ENCODE data around the gene TFDP2. TPM values are rescaled to one million over a fixed set of nuclear protein-coding genes. Genes with fewer than 3 reads are reported as not detected.

The TFDP2 gene
- total RNA-seq, 1 experiment from 2014 or later: 45.6 TPM

DNA sequence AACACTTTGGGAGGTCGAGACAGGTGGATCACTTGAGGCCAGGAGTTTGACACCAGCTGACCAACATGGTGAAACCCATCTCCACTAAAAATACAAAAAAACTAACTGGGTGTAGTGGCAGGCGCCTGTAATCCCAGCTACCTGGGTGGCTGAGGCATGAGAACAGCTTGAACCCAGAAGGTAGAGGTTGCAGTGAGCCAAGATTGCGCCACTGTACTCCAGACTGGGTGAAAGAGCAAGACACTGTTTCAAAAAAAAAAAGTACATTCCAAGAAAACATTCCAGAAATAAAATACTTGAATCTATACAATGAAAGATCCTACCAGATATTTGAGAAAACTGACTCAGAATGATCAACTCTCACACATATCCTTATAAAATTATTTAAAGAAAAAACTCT, 30.4 kb downstream of the TFDP2 start:
- Histone ChIP-seq H4K20me1 (ENCODE audit: insufficient read depth, low read depth, low read length) (no peaks in the 10 kb centered on the region), H3K4me2 (ENCODE audit: low read depth, low read length, poor library complexity, severe bottlenecking) (no peak overlapping the region), H3K4me1 (ENCODE audit: low read length) (no peaks in the 10 kb centered on the region), H2AFZ (ENCODE audit: low read length) (no peak overlapping the region), H3K9ac (ENCODE audit: low read length) (no peak overlapping the region), H3K4me3 (ENCODE audit: low read length) (no peak overlapping the region), H3K27ac (ENCODE audit: low read length) (no peak overlapping the region), H3K9me3 (ENCODE audit: low read length) (no peaks in the 10 kb centered on the region), H3K79me2 (ENCODE audit: low read length) (no peaks in the 10 kb centered on the region), H3K36me3 (ENCODE audit: insufficient read depth, low read length) (no peaks in the 10 kb centered on the region), H3K27me3 (ENCODE audit: low read length) (no peaks in the 10 kb centered on the region), H3K9me2 (replicated peaks; ENCODE audit: insufficient read depth, low read length) (no peaks in the 10 kb centered on the region)
- no peak for DNase-seq

DNA sequence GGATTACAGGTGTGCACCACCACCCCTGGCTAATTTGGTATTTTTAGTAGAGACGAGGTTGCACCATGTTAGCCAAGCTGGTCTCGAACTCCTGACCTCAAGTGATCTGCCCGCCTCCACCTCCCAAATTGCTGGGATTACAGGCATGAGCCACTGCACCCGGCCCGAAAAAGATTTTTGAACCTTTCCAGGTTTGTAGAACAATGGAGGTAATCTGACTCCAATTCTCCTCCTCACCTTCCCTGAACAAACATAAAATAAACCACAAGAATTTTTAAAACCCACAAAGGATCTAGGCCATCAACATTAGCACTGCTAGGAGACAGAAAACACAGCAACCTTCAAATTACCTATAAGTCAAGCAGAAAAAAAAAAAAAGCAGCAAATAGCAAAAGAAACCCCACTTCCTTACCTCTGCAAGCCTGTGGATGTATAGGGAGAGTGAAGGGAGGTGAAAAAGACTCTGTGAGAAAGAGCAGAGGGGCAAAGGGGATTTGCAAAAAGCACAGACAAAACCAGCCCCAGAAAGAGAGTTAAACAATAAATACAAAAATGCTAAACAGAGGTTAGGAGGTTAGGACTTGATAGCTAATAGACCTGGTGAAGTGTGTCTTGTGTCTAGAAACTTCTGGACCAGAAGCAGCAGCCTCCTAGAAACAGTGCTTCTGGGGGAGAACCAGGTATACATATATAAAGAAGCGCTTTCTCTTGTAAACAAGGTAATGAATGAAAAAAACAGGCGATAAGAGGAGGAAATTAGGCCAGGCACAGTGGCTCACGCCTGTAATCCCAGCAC, 32.1 kb downstream of the TFDP2 start:
- H3K36me3 ChIP-seq (ENCODE audit: insufficient read depth, low read length): no peaks in the 10 kb centered on the region
- H3K4me2 ChIP-seq (ENCODE audit: low read depth, low read length, poor library complexity, severe bottlenecking): no peak overlapping the region
- H3K79me2 ChIP-seq (ENCODE audit: low read length): no peaks in the 10 kb centered on the region

DNA sequence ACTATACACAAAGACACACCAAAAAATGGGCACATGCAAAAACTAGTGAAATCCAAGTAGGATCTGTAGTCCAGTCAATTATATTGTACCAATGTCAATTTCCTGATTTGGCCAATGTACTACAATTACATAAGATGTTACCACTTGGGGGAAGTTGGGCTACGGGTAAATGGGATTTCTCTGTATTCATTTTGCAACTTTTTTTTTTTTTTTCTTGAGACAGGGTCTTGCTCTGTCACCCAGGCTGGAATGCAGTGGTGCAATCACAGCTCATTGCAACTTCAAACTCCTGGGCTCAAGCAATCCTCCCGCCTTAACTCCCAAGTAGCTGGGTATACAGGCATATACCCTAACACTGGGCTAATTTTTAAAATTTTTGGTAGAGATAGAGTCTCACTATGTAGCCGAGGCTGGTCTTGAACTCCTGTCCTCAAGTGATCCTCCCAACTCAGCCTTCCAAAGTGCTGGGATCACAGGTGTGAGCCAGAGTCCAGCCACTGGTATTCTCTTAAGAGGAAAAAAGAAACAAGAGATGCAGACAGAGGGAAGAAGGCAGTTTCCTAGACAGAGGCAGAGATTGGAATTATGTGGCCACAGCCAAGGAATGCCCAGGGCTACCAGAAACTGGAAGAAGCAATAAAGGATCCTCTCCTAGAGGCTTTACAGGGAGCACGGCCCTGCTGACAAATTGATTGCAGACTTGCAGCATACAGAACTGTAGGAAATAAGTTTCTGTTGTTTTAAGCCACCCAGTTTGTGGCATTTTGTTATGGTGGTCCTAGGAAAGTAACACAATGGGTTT, 33.3 kb downstream of the TFDP2 start:
- no peaks in the 10 kb centered on the region for H3K79me2 ChIP-seq (ENCODE audit: low read length)
- no peaks in the 10 kb centered on the region for H3K9me2 ChIP-seq (replicated peaks; ENCODE audit: insufficient read depth, low read length)
- no peaks in the 10 kb centered on the region for H3K36me3 ChIP-seq (ENCODE audit: insufficient read depth, low read length)
- H3K4me2 ChIP-seq (ENCODE audit: low read depth, low read length, poor library complexity, severe bottlenecking): no peak overlapping the region
- no peak overlapping the region for H2AFZ ChIP-seq (ENCODE audit: low read length)
- H3K4me1 ChIP-seq (ENCODE audit: low read length): no peaks in the 10 kb centered on the region
- H3K9ac ChIP-seq (ENCODE audit: low read length): no peak overlapping the region
- H3K27ac ChIP-seq (ENCODE audit: low read length): no peak overlapping the region
- H4K20me1 ChIP-seq (ENCODE audit: insufficient read depth, low read depth, low read length): no peaks in the 10 kb centered on the region
- H3K4me3 ChIP-seq (ENCODE audit: low read length): no peak overlapping the region
- H3K27me3 ChIP-seq (ENCODE audit: low read length): no peaks in the 10 kb centered on the region
- no peak for DNase-seq
- H3K9me3 ChIP-seq (ENCODE audit: low read length): no peaks in the 10 kb centered on the region

More for the DNA sequence above, 32.1 kb downstream of the TFDP2 start:
- Histone ChIP-seq H3K4me1 (ENCODE audit: low read length) (no peaks in the 10 kb centered on the region), H3K9me2 (replicated peaks; ENCODE audit: insufficient read depth, low read length) (no peaks in the 10 kb centered on the region), H4K20me1 (ENCODE audit: insufficient read depth, low read depth, low read length) (no peaks in the 10 kb centered on the region), H3K9me3 (ENCODE audit: low read length) (no peaks in the 10 kb centered on the region), H3K4me3 (ENCODE audit: low read length) (no peak overlapping the region), H2AFZ (ENCODE audit: low read length) (no peak overlapping the region), H3K9ac (ENCODE audit: low read length) (no peak overlapping the region), H3K27me3 (ENCODE audit: low read length) (no peaks in the 10 kb centered on the region), H3K27ac (ENCODE audit: low read length) (no peak overlapping the region)
- DNase-seq: no peak

DNA sequence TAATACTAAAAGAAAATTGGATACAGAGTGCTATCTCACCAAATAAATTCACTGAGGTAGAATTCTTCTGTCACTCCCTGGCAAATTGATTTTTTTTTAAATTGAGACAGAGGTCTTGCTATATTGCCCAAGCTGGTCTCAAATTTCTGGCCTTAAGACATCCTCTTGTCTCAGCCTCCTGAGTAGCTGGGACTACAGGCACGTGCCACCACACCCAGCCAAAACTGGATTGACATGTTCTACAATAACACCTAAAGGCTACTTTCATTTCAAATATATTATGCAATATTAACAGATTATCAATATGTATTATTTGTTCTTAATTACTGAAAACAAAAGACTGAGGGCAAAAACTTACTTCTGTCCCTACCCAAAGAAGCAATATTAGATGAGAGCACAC, 36.7 kb downstream of the TFDP2 start:
- DNase-seq: no peak
- Histone ChIP-seq H3K4me1 (ENCODE audit: low read length) (no peaks in the 10 kb centered on the region), H3K36me3 (ENCODE audit: insufficient read depth, low read length) (no peaks in the 10 kb centered on the region), H3K27ac (ENCODE audit: low read length) (no peak overlapping the region), H3K9ac (ENCODE audit: low read length) (no peak overlapping the region), H2AFZ (ENCODE audit: low read length) (no peak overlapping the region), H4K20me1 (ENCODE audit: insufficient read depth, low read depth, low read length) (no peaks in the 10 kb centered on the region), H3K4me3 (ENCODE audit: low read length) (no peak overlapping the region), H3K9me3 (ENCODE audit: low read length) (no peaks in the 10 kb centered on the region), H3K79me2 (ENCODE audit: low read length) (no peaks in the 10 kb centered on the region), H3K9me2 (replicated peaks; ENCODE audit: insufficient read depth, low read length) (no peaks in the 10 kb centered on the region), H3K4me2 (ENCODE audit: low read depth, low read length, poor library complexity, severe bottlenecking) (no peak overlapping the region), H3K27me3 (ENCODE audit: low read length) (no peaks in the 10 kb centered on the region)

DNA sequence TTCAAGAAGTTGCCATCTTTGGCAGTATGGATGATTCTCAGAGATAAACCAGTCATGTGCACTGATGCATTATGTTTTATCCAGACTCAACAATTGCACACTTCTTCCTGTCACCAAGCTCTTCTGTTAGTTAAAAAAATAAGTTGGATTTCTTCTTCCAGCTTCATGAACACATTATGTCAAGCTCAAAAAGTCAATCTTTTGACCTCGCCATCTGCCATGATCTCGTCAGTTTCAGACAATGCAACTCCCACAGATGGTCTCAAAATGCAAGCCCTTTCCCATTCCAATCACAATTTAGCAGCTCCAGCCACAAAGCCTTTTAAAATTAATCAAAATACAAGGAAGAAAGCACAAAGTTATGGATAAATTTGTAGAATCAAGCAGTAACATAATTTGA, 42.8 kb downstream of the TFDP2 start:
- no peaks in the 10 kb centered on the region for H3K4me1 ChIP-seq (ENCODE audit: low read length)
- no peak overlapping the region for H3K4me2 ChIP-seq (ENCODE audit: low read depth, low read length, poor library complexity, severe bottlenecking)
- no peaks in the 10 kb centered on the region for H3K36me3 ChIP-seq (ENCODE audit: insufficient read depth, low read length)
- H3K9ac ChIP-seq (ENCODE audit: low read length): no peak overlapping the region
- DNase-seq: no peak
- H3K27me3 ChIP-seq (ENCODE audit: low read length): no peaks in the 10 kb centered on the region
- H4K20me1 ChIP-seq (ENCODE audit: insufficient read depth, low read depth, low read length): no peaks in the 10 kb centered on the region
- H3K27ac ChIP-seq (ENCODE audit: low read length): no peak overlapping the region
- H3K4me3 ChIP-seq (ENCODE audit: low read length): no peak overlapping the region
- no peaks in the 10 kb centered on the region for H3K9me3 ChIP-seq (ENCODE audit: low read length)
- no peaks in the 10 kb centered on the region for H3K79me2 ChIP-seq (ENCODE audit: low read length)
- no peak overlapping the region for H2AFZ ChIP-seq (ENCODE audit: low read length)
- H3K9me2 ChIP-seq (replicated peaks; ENCODE audit: insufficient read depth, low read length): no peaks in the 10 kb centered on the region

DNA sequence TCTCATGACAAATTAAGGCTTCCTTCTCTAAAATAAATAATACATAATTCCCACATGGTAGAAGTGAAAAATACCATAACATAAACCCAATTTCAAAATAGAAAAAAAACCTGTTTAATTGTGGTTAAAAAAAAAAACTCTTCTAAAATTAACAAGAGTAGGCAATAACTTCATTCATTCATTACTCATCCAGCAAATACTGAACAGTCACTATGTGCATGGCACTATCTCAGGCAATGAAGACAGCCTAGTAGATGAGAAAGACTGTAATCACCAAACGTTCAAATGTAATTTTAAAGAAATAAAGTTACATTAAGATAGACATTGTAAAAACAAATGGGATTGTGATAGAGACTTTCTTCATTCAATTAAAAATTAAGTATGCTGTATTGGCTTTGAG, 43.4 kb downstream of the TFDP2 start:
- no peaks in the 10 kb centered on the region for H3K36me3 ChIP-seq (ENCODE audit: insufficient read depth, low read length)
- no peaks in the 10 kb centered on the region for H3K4me1 ChIP-seq (ENCODE audit: low read length)
- H3K79me2 ChIP-seq (ENCODE audit: low read length): no peaks in the 10 kb centered on the region
- H4K20me1 ChIP-seq (ENCODE audit: insufficient read depth, low read depth, low read length): no peaks in the 10 kb centered on the region
- no peak overlapping the region for H3K9ac ChIP-seq (ENCODE audit: low read length)
- no peak for DNase-seq
- H3K27me3 ChIP-seq (ENCODE audit: low read length): no peaks in the 10 kb centered on the region
- no peak overlapping the region for H2AFZ ChIP-seq (ENCODE audit: low read length)
- H3K9me3 ChIP-seq (ENCODE audit: low read length): no peaks in the 10 kb centered on the region
- no peaks in the 10 kb centered on the region for H3K9me2 ChIP-seq (replicated peaks; ENCODE audit: insufficient read depth, low read length)
- no peak overlapping the region for H3K27ac ChIP-seq (ENCODE audit: low read length)
- H3K4me2 ChIP-seq (ENCODE audit: low read depth, low read length, poor library complexity, severe bottlenecking): no peak overlapping the region
- no peak overlapping the region for H3K4me3 ChIP-seq (ENCODE audit: low read length)

DNA sequence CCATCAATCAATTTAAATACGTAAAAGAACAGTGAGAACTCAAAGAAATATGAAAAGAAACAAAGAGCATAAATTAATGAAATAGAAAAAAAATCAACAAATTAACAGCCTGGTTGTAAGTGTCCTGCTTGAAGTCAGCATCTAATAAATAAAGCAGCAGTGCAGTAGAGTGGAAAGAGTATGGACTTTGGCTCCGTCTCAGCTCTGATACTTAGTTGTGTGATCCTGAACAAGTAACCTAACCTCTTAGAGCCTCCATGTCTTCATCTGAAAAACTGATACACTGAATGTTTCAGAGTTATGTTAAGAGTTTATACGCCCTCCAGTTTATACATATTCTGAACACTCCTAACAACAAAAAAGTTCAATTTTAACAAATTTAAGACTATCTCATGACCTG, 44.6 kb downstream of the TFDP2 start:
- Histone ChIP-seq H3K27ac (ENCODE audit: low read length) (no peak overlapping the region), H3K36me3 (ENCODE audit: insufficient read depth, low read length) (no peaks in the 10 kb centered on the region), H3K4me2 (ENCODE audit: low read depth, low read length, poor library complexity, severe bottlenecking) (no peak overlapping the region), H3K4me3 (ENCODE audit: low read length) (no peak overlapping the region), H3K9me2 (replicated peaks; ENCODE audit: insufficient read depth, low read length) (no peaks in the 10 kb centered on the region), H4K20me1 (ENCODE audit: insufficient read depth, low read depth, low read length) (no peaks in the 10 kb centered on the region), H3K9ac (ENCODE audit: low read length) (no peak overlapping the region), H3K27me3 (ENCODE audit: low read length) (no peaks in the 10 kb centered on the region), H2AFZ (ENCODE audit: low read length) (no peak overlapping the region), H3K9me3 (ENCODE audit: low read length) (no peaks in the 10 kb centered on the region), H3K79me2 (ENCODE audit: low read length) (no peaks in the 10 kb centered on the region), H3K4me1 (ENCODE audit: low read length) (no peaks in the 10 kb centered on the region)
- no peak for DNase-seq

DNA sequence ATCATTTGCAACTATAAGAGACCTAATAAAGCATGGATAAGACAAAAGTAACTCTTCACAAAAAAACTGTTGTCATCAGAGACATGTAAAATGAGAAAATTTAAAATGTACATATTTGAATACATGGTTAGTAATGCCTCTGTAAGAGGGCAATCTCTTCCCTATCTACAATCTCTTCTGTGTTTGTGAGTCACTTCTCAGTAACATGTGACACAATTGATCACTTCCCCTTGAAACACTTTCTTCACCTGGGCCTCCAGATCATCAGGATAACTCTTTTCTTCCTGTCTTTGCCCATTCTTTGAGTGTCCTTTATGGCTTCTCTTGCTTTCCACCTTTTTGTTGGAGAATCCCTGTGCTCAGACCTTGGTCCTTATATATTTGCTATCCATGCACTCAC, 50.4 kb downstream of the TFDP2 start:
- Histone ChIP-seq H3K9ac (ENCODE audit: low read length) (no peak overlapping the region), H3K27ac (ENCODE audit: low read length) (no peak overlapping the region), H3K27me3 (ENCODE audit: low read length) (no peaks in the 10 kb centered on the region), H3K36me3 (ENCODE audit: insufficient read depth, low read length) (no peaks in the 10 kb centered on the region), H2AFZ (ENCODE audit: low read length) (no peak overlapping the region), H3K4me3 (ENCODE audit: low read length) (no peak overlapping the region), H3K9me2 (replicated peaks; ENCODE audit: insufficient read depth, low read length) (no peaks in the 10 kb centered on the region), H3K4me2 (ENCODE audit: low read depth, low read length, poor library complexity, severe bottlenecking) (no peak overlapping the region), H4K20me1 (ENCODE audit: insufficient read depth, low read depth, low read length) (no peaks in the 10 kb centered on the region), H3K79me2 (ENCODE audit: low read length) (no peaks in the 10 kb centered on the region), H3K9me3 (ENCODE audit: low read length) (no peaks in the 10 kb centered on the region), H3K4me1 (ENCODE audit: low read length) (no peaks in the 10 kb centered on the region)
- no peak for DNase-seq

Measured in Karpas-422 (cell line).